ENCODE measurements around the gene LURAP1L.

The LURAP1L gene

GRCh38 chr9:12777121-12778022 lies 2.6 kb downstream of the LURAP1L start:
- no peak for DNase-seq (ENCODE audit: low spot score)

- no peak for DNase-seq (ENCODE audit: low spot score)
These were observed 3.6 kb downstream of the LURAP1L start for GRCh38 chr9:12778389-12778788.

GRCh38 chr9:12781226-12781733 lies 6.5 kb downstream of the LURAP1L start:
- DNase-seq (ENCODE audit: low spot score), result no peak

GRCh38 chr9:12783767-12784460 lies 9.1 kb downstream of the LURAP1L start:
- DNase-seq (ENCODE audit: low spot score), result no peak

GRCh38 chr9:12784461-12785259 lies 9.8 kb downstream of the LURAP1L start:
- DNase-seq (ENCODE audit: low spot score), result no peak

- no peak for DNase-seq (ENCODE audit: low spot score)
These were observed 10.5 kb downstream of the LURAP1L start for GRCh38 chr9:12785260-12785770.

- no peak for DNase-seq (ENCODE audit: low spot score)
These were observed 11.1 kb downstream of the LURAP1L start for GRCh38 chr9:12785941-12786340.

GRCh38 chr9:12790001-12790400 lies 15.2 kb downstream of the LURAP1L start:
- DNase-seq (ENCODE audit: low spot score), result no peak

GRCh38 chr9:12790883-12791282 lies 16.1 kb downstream of the LURAP1L start:
- no peak for DNase-seq (ENCODE audit: low spot score)

- DNase-seq (ENCODE audit: low spot score), result no peak
These were observed 19.4 kb downstream of the LURAP1L start for GRCh38 chr9:12794101-12794799.

GRCh38 chr9:12796601-12797000 lies 21.8 kb downstream of the LURAP1L start:
- no peak for DNase-seq (ENCODE audit: low spot score)

- DNase-seq (ENCODE audit: low spot score), result no peak
These were observed 22.2 kb downstream of the LURAP1L start for GRCh38 chr9:12797037-12797436.

GRCh38 chr9:12798066-12798770 lies 23.4 kb downstream of the LURAP1L start:
- DNase-seq (ENCODE audit: low spot score), result no peak

- no peak for DNase-seq (ENCODE audit: low spot score)
These were observed 26.4 kb downstream of the LURAP1L start for GRCh38 chr9:12801187-12801586.

GRCh38 chr9:12801663-12802062 lies 26.8 kb downstream of the LURAP1L start:
- no peak for DNase-seq (ENCODE audit: low spot score)

- no peak for DNase-seq (ENCODE audit: low spot score)
These were observed 27.3 kb downstream of the LURAP1L start for GRCh38 chr9:12802093-12802492.

- no peak for DNase-seq (ENCODE audit: low spot score)
These were observed 33.7 kb downstream of the LURAP1L start for GRCh38 chr9:12808569-12808968.

- DNase-seq (ENCODE audit: low spot score), result no peak
These were observed 34.9 kb downstream of the LURAP1L start for GRCh38 chr9:12809720-12810119.

GRCh38 chr9:12811935-12812334 lies 37.1 kb downstream of the LURAP1L start:
- no peak for DNase-seq (ENCODE audit: low spot score)

GRCh38 chr9:12812710-12813109 lies 37.9 kb downstream of the LURAP1L start:
- no peak for DNase-seq (ENCODE audit: low spot score)

GRCh38 chr9:12813533-12813932 lies 38.7 kb downstream of the LURAP1L start:
- DNase-seq (ENCODE audit: low spot score), result no peak
